HG02973 (cell line): ENCODE data around the gene NKD1.

Experiments used
- ATAC-seq: cut with Tn5 transposase; IDR thresholded peaks from one replicate; pipeline ENCODE4 v1.9.1; 2021; ENCODE audit warnings: moderate library complexity; ENCODE audit not compliant: unreplicated experiment

The NKD1 gene

DNA sequence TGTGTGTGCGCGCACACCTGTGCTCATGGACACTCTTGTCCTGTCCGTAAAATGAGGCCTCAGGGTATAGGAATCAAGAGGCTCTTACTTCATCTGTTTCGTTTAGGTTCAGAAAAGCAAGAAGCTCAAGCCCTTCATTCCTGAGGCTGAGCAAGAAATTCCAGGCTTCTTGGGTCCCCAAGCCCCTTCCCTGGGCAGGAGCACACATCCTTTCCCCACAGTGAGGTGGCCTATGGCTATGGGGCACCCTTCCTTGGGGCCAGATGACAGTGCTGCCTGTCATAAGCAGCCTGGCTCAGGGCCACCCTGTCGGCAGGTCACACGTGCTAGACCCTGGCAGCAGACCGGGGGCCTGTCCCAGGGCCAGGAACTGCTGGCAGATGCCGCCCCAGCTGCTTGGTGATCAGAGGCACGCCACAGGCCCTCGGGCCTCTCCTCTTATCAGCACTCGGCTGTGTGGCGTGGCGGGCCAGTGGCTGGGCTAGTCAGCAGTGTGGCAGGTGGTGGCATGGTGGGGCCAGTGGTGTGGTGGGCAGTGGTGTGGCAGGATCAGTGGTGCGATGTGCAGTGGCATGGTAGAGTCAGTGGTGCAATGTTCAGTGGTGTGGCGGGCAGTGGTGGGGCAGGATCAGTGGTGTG, 50.2 kb downstream of the NKD1 start:
- no peak for ATAC-seq

DNA sequence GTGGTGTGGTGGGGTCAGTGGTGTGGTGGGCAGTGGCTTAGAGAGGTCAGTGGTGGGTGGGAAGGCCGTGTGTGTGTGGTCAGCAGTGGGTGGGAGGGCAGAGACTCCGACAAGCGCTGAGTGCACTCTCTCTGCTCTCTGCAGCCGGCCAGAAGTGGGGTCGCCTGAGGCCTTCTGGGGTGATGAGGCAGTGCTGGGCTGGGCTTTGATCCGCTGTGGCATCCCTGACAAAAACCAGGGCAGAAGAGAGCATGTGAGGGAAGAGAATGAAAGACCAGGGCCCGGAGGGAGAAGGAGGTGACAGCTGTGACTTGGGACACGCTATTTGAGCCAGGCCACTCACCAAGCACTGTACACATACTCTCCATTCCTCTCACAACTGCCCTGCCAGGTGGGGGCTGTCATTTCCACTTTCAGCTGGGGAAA, 50.8 kb downstream of the NKD1 start:
- no peak for ATAC-seq

DNA sequence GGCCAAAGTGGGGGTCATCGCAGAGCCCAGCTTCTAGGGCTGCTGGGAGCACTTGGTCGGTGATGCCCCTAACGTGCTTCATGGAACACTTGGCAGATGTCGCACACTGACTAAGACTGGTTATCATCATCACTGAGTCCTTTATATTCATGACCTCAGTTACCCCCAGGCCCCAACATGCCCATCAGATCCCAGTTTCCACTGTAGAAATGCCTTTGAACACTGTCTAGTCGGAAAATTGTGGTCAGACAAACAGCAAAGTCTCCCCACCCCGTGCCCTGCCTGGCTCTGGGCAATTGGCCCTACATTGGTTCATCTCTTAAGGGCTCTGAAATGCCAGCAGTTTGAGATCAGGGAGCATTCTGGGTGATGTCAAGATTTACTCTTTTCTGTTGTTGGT, 51.3 kb downstream of the NKD1 start:
- ATAC-seq: no peak

DNA sequence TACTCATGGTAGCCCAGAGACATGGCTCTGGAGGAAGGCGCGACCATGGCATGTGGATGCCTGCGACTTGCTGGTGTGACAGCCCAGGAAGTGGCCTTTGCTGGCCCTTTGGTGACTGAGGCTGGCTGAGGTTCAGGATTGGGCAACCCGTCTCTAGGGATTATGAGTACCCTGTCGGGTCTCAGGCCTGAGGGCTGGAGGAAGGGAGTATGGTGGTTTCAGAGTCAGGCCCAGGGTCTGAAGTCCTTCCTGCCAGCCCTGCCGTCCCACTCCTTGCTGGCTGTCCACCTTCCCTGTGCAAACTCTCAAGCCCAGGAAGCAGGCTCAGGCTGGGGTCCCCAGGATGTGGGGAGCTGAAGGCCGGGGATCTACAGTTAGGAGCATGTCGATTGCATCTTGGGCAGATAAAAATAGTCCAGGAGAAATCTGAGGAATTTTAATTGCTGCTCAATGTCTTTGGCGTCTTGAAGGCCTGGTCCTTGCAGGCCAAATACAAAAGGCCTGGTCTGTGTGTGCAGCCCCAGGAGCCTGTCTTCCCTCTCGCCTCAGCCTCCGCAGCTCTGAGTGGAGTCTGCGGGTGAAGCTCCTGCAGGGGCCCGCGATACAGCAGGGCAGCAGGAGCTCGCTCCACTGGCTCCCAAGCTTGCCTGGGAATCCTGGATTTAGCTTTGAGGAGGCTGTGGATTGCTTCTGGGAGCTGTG, 52.5 kb downstream of the NKD1 start:
- ATAC-seq: no peak

DNA sequence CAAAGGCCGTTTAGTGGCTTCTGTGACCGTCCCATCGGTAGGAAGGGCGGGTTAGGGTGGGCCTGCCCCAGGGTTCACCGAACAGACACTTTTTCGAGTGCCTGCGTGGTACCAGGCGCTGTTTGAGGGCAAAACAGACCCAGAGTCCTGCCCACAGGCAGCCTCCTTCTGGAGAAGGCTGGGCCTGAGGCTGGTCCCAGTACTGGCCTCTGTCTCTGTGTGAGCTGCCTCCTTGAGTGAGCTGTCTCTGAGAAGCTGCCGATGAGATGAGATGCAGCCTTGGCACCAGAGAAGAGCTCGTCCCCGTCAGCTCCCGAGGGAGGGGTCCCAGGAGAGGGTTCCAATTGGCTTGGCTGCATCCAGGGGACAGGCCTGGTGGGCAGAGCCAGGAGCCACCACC, 53.1 kb downstream of the NKD1 start:
- no peak for ATAC-seq

DNA sequence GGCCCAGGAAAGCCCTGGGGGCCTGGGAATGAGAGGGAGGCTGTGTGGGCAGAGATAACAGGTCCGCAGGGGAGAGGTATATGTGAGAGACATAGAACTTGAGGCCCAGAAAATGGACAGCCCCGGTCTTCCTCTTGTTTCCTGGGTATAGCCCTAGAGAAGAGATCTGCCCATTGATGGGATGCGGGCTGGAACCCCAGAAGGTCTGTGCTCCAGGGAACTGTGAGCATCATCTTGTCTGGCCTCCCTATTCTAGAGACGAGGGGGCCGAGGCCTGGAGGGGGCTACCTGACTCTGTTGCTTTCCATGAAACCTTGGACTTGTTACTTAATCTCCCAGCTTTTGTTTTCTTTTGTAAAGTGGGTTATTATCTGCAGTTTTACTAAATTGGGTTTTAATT, 53.9 kb downstream of the NKD1 start:
- no peak for ATAC-seq

DNA sequence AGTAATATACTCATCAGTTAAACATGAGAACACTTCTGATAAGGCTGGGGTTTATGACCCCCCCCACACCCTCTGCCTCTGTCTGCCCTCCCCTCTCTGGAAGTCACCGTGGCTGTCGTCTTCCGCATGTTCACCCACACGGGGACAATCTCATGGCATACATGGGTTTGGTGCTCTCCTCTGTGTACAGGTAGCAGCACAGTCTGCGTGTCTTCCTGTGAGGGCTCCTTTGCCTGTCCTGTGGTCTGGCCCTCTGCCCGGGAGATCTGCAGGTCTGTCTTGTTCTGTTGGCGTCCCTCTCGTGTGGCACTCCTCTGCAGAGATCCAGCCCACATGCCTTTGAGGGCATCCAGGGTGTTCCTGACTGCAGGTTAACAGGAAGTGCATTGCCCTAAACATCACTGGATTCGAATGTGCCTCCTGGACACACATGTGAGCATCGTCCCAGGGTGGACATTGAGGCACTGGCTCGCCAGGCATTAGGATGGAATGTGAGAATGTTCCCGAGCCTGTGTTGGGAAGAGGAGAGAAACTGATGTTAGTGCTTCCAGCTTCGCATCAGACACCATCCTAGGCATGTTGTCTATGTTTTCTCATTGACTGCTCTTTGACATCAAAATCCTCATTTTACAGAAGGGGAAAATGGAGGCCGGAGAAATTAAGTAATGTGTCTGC, 54.5 kb downstream of the NKD1 start:
- ATAC-seq: no peak

DNA sequence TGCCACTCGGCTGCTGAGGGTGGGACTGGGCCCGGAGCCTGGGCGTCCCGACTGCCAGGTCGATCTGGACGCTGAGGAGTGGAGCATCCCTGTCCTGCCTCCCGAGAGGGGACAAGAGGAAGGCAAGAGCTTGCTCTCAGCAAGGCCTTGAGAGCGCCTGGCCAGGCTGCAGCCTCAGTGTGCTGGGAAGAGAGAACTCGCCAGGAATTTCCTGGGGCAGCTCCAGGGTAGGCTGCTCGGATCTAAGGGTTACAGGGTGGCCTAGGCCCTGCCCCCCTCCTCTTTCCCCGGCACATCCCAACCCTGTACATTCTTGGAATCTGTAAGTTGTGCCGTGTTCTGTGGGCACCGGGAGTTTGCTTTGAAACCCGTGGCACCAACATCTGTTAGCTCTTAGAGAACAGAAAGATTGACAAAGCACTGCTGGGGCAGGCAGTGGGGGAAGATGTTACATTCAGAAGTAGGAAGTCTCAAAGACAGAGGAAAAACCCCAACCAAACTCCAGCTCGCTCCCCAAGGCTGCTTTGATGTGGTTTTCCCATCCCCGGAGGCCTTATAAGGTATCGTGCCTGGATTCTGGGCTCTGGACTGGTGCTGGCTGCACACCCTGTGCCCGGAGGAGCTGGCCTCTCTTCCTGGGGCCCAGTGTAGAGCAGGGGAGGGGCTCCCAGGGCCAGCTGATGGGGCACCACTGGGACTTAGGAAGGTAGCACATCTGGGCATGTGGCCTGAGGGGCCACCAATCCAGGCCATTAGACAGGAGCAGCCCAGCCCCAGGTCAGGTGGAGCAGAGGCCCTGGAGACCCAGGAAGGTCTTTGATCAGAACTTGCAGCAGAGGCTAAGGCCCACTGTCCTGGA, 55.2 kb downstream of the NKD1 start:
- no peak for ATAC-seq

DNA sequence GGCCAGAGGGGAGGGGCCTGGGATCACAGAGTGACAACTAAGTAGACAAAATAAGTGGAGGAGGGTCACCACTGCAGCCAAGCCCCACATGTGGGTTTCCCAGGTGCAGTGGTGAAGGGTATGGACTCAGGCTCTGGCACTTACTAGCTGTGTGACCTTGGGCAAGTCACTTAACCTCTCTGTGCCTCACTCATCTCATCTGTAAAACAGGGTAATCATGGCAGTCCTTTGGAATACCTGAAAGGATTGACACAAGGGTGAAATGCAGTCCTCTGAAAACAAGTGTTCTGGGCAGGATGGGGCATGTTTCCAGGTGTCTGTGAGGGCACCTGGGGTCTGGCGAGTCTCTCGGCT, 55.8 kb downstream of the NKD1 start:
- ATAC-seq: no peak

DNA sequence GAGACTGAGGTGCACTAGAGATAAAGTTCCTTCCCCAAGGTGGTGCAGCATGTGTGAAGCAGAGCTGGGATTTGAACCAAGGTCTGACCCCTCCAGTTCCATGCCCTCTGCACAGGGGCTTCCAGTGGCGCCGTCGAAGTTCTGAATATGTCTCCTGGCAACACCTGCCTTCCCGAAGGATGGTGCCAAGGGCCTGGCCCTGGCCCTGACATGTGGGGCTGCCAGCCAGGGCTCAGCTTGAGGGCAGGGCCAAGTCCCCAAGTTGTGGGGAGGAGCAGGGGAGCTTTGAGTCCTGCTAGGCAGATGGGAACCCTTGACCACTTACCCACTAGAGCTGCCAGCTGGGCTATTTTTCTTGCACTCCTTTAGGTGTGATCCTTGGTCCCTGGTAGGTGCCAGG, 56.4 kb downstream of the NKD1 start:
- ATAC-seq: no peak

DNA sequence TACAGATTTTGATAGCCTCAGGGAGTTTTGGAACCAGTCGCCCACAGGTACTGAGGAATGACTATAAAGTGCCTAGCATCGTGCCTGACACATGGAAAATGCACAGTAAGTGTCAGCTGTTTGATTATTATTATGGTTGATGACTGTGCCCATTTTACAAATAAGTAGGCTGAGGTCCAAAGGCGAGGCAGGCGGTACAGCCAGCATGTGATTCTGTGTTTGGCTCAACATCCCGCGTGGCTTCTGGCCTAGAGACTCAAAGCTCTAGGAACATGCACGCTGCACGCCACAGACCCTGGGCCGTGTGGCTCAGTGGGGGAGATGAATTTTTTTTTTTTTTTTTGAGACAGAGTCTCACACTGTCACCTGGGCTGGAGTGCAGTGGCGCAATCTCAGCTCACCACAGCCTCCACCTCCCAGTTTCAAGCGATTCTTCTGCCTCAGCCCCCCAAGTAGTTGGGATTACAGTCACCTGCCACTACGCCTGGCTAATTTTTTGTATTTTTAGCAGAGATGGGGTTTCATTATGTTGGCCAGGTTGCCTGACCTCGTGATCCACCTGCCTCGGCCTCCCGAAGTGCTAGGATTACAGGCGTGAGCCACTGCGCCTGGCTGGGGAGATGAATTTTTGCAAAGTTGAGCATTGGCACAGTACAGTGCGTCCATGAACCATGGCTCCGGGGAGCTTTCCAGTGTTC, 57.7 kb downstream of the NKD1 start:
- no peak for ATAC-seq

DNA sequence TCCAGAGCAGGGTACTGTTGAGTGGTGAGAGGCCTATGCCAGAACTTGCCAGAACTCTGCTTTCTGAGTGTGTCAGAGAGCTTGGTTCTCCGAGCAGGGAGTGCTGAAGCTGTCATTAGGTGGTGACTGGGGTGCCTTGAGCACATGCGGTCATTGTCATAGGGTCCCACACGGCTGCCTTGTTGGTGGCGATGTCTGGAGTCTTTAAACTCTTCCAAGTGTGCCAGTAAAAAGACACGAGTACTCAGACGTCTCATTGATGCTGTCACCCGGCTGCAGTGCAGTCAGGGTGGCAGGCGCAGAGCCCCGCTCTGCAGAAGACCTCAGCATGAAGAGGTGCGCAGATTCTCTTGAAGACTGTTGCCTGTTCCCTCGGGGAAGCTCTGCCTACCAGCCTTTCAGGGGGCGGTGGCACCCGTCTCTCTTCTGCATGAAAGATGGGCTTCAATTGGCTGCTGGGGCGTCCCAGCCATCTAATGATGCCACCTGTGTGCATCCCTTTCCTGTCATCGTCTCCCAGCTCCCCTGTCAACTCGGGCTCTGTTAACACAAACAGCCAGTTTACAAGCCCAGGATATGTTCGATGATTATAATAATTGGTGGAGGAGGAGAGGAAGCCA, 58.3 kb downstream of the NKD1 start:
- no peak for ATAC-seq

DNA sequence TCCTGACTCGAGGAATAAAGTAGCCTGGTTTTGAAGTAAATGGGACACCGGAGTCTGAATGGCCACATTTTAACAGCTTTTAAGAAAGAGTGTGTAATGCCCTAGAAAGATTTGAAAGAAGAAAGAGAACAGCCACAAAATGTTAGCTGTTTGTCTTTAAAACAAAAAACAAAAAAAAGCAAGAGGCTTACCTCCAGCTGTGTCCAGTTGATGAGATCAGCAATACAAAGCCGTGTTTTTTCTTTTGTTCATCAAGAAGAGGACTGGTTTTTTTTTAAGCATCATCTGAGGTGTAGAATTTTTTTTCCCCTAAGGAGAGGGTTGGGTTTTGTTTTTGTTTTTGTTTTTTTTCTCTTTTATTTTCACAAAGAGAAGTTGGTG, 58.8 kb downstream of the NKD1 start:
- ATAC-seq: no peak

DNA sequence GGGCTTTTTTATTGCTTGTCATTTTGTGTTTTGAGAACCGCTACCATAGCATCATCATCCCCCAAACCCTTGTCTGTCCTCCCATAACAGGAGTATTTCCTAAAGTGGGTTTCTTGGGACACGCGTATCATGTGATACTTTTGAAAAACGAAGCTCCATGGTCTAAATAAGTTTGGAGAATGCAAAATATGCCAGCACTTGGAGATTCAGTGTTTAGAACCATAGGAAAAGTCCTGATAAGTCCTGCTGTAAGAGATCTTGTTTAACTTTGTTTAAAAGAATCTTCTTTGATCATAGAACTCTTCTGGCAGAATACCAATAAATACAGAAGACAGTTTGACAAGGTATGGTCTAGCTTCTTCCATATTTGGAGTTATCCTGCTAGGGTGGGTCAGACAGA, 59.3 kb downstream of the NKD1 start:
- no peak for ATAC-seq

DNA sequence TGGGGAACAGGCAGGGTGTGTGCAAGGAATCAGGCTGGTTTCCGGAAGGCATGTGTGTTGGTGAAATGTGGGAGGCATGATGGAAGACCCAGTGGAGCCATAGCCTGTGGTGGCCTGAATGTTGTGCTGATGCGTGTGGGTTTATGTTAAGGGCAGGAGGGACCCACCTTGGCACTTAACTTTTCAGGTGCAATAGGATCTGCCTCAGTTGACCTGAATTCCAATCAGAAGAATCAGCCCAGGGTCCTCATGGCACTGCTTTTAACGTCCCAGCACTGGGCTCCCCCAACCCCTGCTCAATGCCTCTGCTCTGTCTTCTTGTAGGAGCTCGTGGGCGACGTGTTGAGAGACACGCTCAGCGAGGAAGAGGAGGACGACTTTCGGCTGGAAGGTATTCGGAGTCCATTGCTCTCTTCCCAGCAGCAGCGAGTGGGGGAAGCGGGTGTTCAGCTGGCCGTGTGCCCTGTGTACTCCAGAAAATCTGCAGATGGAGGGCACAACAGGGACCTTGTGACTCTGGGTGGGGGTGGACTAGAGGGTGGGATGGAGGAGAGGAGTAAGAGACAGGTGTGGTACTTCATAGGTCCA, 59.9 kb downstream of the NKD1 start:
- no peak for ATAC-seq

DNA sequence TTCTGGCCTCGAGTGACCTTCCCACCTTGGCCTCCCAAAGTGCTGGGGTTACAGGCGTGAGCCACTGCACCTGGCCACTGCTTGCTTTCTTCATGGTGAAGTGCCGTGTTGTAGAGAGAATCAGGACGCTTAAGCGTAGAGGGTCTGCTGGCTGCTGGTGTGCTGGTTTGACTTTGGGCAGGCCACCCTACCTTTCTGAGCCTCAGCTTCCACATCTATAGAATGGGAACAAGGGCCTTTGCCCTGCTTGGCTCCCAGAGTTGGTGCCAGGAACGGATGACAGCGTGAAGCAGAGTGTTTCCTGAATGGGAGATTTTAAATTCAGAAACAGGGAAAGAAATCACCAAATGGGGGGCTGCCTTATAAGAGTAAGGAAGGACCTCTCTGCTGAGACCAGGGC, 60.9 kb downstream of the NKD1 start:
- no peak for ATAC-seq

DNA sequence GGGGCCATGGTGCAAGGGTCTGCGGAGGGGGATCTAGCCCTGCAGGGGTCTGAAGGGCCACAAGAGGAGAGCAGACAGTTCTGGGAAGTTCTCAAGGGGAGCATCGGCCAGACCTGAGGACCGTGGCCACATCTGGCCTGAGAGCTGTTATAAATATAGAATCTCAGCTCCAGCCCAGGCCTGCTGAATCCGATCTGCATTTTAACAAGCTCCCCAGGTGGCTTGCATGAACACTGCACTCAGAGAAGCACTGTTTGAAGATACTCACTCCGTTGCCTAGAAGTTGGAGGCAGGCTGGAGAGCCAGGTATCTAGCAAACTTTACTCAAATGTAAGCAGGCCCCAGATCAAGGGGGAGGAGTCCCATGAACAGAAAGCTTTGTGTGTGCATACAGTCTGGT, 61.3 kb downstream of the NKD1 start:
- no peak for ATAC-seq

DNA sequence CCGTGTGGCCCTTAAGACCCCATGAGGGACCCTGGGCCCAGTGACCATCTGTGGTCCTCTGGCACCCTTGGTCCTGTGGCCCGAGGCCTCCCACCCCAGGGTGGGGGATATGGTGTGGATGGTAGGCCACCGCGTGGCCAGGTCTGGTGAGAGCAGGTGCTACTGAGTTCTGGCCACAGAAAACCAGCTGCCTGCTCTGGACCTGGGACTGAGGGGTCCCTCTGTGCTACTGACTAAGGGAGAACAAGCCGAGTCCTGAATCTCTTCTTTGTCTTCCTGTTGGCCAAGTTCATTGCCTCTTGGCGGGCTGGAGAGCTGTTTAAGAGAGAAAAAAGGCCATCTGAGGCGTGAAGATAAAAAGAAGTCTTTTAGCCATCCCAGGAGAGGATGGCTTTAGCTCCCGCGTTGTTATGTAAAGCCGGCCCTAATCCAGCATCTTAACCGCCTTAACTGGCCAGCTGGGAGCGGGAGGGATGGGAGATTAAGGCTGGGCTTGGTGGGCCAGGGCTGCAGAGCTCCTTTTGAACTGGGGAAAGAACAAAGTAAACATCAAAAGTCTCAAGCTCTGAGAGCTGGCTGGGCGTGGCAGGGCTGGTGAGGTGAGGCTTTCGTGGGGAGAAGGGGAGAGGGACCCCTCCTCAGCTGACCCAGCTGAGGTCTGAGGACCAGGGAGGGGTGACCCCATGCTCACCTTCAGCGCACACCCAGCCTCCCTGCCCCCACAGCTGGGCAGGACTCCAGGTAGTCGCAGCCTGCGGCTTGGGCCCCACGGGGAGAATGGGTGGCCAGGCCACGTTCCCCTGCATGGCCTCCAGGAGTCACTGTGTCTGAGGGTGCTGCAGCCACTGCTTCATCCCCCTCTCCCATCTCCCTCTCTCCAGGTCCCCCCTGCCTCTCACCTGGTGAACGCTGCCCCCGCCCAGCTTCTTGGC, 62.4 kb downstream of the NKD1 start:
- ATAC-seq: no peak

DNA sequence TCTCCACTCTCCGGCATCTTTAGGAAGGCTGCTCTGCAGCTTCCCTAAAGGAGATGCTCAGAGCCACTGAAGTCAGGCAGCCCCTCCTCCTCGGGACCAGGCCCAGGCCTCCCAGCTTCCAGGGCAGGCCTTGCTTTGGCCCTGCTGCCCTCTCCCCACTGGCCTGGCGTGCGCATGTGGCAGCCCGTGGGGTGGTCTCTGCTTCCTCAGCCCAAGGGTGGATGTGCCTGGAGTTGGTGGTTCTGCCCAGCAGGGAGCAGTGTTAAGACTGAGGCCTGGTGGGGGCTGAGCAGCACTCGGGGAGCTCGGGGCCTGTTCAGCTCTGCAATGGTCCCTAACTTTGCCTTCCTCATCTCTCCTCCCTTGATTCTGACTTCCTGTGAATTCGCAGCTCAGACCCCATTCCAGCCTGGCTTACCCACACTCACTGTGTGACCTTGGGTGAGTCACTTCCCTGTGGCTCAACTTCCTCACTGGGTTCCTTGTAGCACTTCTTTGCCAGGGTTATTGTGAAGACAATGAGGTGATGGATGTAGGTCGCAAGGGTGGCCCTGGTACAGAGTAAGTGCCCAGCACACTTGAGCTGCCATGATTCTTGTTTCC, 63.2 kb downstream of the NKD1 start:
- ATAC-seq: no peak
